OCI-M2 (cell line): ENCODE data around the gene NKD2.
"Not testable (repeated sequence)": the region's sequence is repeated elsewhere in the genome, so short reads cannot be mapped to it uniquely, and the experiment has no call there.

Source experiments
- DNase-seq: peaks from one replicate; lab custom pipeline; 2025; ENCODE audit not compliant: unreplicated experiment; lab: John Stamatoyannopoulos, UW

The NKD2 gene

GRCh38 chr5:1008451-1009358, at the start of gene NKD2:
Gene NKD2 (plus strand): TSS chr5:1008802. CDS start chr5:1009058, 256 bp downstream.
- no peak for DNase-seq

DNA sequence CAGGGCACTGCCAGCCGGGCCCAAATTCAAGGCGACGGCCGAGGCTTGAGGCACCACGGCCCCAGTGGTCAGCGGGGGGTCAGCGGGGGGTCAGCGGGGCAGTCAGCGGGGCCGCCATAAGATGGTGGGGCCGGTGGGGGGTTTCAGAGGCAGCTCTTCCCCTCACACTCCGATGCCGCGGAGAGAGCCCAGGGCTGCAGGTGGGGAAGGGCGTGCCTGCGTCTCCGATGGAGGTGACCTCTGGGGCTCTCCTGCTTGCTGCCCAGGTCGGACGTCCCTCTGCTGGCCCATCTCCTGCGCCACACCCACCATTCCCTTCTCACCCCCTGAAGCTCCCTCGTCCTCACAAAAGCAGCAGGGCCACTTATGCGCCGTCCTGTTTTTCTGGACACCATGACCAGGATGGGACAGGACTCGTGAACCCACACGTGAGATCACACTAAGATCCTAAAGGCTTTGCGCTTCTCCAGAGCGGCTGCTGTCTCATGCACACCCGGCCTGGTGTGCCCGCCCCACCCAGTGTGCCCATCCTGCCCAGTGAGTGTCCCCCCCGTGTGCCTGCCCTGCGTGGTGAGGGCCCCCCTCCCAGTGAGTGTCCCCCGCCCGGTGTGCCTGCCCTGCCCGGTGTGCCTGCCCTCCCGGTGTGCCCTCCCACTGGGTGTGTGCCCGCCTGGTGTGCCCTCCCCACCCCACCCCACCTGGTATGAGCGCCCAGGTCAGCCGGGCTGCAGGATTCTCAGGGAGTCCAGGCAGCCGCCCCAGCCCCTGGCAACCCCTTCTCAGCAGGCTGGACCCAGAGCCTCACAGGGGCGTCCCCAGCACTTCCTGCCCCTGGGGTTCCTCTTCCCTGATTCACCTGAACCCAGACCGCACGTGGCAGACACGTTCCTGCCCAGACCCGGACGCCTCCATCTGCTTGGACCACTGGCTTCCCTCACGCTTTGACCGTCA, 48.7 kb upstream of the NKD2 start:
- DNase-seq = no peak

GRCh38 chr5:960551-960950, 48.1 kb upstream of the NKD2 start:
- no peak for DNase-seq

DNA sequence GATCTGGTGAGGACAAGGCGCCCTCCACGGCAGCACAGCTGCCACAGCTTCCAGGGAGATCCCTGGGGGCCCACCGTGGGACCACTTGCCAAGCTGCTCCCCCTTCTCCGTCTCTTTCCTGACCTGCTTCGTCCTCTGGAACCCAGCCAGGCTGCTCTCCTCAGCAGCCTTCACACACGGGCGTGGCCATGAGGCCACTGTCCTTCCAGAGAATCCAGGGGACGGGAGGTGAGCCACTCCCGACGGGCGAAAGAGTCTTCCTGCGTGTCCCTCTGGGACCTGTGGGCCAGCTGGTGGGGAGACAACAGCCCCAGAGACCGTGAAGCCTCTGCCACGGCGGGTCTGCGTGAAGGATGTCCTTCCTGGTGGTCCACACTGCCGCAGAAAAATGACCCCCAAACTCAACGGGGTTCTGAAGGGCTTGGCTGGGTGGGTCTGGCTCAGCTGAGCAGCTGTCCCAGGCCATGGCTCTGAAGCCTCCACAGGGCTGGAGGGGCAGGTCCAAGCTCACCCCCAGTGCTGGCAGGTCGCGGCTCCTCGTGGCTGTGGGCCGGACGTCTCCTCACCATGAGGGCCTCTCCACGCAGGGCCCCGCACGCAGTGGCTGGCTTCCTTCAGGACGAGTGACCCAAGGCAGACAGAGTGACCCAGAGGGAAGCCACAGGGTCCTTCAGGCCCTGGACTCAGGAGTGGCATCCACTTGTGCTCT, 47.4 kb upstream of the NKD2 start:
- no peak for DNase-seq

GRCh38 chr5:961711-962240, 46.8 kb upstream of the NKD2 start:
- no peak for DNase-seq

- no peak for DNase-seq
Observed at GRCh38 chr5:962386-962785, 46.2 kb upstream of the NKD2 start.

DNA sequence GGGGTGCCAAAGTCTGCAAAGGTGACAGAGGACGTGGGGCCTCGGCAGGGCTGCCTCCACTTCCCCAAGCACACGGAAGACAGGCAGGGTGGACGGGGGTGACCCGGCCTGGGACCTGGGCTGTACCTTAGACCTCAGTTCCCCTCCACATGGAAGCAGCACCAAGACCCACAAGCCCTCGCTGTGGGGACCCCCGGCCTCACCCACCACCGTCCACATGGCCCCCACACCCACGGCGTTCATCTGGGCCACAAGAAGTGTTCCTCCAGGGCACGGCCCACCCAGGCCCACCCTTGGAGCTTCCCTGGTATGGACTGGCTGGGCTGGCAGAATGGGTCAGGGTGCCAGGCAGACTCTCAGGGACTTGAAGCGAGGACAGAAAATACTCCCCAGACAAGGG, 45.8 kb upstream of the NKD2 start:
- DNase-seq = no peak

- no peak for DNase-seq
Observed at GRCh38 chr5:963310-963672, 45.3 kb upstream of the NKD2 start.

GRCh38 chr5:963673-964531, 44.7 kb upstream of the NKD2 start:
- peak; percentile 75 for DNase-seq

DNA sequence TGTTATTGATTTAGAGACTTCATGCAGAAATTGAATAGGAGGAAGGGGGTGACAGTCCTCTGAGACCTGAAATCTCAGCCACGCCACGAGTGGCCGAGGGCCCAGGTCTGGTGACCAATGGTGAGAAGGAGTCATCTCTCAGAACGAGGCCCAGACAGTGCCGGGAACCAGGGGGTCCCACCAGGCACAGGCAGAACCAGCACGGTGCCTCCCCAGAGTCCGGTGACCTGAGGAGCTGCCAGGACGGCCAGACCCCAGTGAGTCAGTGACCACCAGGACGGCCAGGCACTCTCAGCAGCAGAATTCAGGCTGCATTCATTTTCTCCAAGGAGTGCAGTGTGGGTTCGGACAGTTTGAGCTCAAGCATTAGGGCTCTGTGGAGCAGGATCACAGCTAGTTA, 43.8 kb upstream of the NKD2 start:
- DNase-seq = no peak

- DNase-seq = no peak
Observed at GRCh38 chr5:965604-966344, 42.8 kb upstream of the NKD2 start.

GRCh38 chr5:966345-966710, 42.3 kb upstream of the NKD2 start:
- DNase-seq = no peak

DNA sequence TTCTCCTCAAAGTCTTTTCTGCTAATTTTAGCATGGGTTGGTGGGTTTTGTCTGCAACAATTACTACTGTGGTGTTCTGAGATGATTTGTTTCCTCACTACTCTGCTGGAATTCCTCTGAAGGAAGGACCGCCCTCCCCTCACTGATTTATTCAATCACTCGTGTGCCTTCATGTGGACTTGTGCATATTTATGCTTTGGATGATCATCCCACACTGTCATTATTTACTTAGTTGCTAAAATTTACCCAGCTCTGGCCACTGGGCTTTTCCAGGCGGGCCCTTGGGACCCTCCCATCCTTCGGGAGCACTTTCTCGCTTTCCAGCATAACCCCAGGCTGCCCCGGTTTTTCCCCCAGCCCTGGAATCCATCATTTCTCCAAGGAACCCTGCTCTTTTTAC, 41.7 kb upstream of the NKD2 start:
- DNase-seq = no peak

- DNase-seq = no peak
Observed at GRCh38 chr5:968881-969280, 39.7 kb upstream of the NKD2 start.

GRCh38 chr5:969408-969839, 39.2 kb upstream of the NKD2 start:
- DNase-seq = no peak

GRCh38 chr5:972575-972974, 36.0 kb upstream of the NKD2 start:
- not testable (repeated sequence) for DNase-seq

DNA sequence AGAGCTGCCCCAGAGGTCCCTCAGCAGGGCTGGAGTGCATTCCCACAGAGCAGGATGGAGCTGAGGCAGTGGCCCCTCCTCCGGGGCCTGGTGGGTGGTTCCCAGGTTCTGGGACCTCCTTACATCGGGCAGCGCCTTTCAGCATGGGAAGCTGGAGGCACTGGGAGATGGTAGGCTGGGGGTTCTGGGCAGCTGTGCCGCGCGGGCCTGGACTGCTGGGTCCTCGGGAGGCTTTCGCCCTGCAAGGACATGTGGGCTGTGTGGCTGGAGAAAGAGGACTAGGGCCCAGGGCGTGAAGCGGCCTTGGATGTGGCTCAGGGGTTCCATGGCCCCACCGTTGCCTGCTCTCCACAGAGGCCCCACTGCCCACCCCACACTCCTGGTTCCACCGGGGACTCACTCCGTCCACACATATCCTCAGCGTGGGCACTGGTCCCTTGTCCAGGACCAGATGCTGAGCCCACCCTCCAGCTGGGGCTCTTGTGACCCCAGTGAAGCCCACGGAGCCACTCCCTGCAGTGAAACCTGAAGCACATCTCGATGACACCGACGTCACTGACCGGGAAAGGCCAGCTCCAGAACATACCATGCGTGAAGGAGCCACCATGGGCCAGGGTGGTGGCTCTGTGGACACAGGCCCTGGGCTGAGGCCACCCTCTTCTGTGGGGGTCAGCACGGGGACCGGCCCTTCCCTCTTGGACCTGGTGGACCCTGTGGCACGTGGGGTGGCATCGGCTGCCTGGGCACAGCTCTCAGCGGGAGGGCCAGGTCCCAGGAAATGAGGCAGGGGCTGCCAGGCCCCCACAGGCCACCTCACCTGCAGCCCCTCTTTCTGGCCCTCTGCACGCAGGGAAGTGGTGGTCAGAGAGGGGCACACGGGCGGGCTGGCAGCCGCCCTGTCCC, 31.5 kb upstream of the NKD2 start:
- DNase-seq = no peak

- no peak for DNase-seq
Observed at GRCh38 chr5:978054-978453, 30.5 kb upstream of the NKD2 start.
